ENCODE results near the gene TMEM235. TPM values are rescaled to one million over a fixed set of nuclear protein-coding genes. Genes with fewer than 3 reads are reported as not detected.

Gene TMEM235
- total and polyA plus RNA-seq, 10 donors: not detected

- peaks cover 8 to 87% (median 45%) of the 10 kb centered on the region in 6 donors for H3K4me1 ChIP-seq
Observed at GRCh38 chr17:78268191-78268874, 36.9 kb downstream of the TMEM235 start.

GRCh38 chr17:78268951-78269905 is 37.8 kb downstream of the TMEM235 start:
- Histone ChIP-seq H3K4me3 (no peak overlapping the region), H3K4me1 (peaks cover 3 to 78% (median 37%) of the 10 kb centered on the region in 6 donors), H3K9me3 (no peaks in the 10 kb centered on the region), H3K36me3 (no peaks in the 10 kb centered on the region), H3K27ac (peak overlapping the region in 3 of 8 donors; percentile 23 to 56 (median 32)), H3K27me3 (replicated peaks in 1 of 7) (peaks cover 0 to 57% (median 3%) of the 10 kb centered on the region in 7 donors)
- 62 to 79% (median 71%) methylated on average over 29 to 34 of the region's 34 CpGs for WGBS, 5 donors
- no peak for TF ChIP-seq CTCF (IDR thresholded peaks at IDR 0.05 in 8 of 11, conservative IDR thresholded peaks at IDR 0.05 in 3 of 11)
- peak in 1 of 3 donors; percentile 20 for TF ChIP-seq POLR2AphosphoS5 (IDR thresholded peaks at IDR 0.05)
- intact Hi-C loops (cut with DNase I; ENCODE audit: low total_unique reads): no loop called here
- no peak for DNase-seq

More at GRCh38 chr17:78268191-78268874, 36.9 kb downstream of the TMEM235 start:
- Histone ChIP-seq H3K27me3 (replicated peaks in 1 of 7) (peaks cover 0 to 51% (median 0%) of the 10 kb centered on the region in 7 donors), H3K36me3 (no peaks in the 10 kb centered on the region), H3K9me3 (no peaks in the 10 kb centered on the region), H3K27ac (no peak overlapping the region), H3K4me3 (no peak overlapping the region)
- 64 to 81% (median 74%) methylated on average over 14 to 24 of the region's 24 CpGs for WGBS, 5 donors
- no peak for TF ChIP-seq CTCF (IDR thresholded peaks at IDR 0.05 in 8 of 11, conservative IDR thresholded peaks at IDR 0.05 in 3 of 11)
- no peak for TF ChIP-seq POLR2A (IDR thresholded peaks at IDR 0.05)
- TF ChIP-seq POLR2AphosphoS5 (IDR thresholded peaks at IDR 0.05): no peak
- intact Hi-C loops (cut with DNase I; ENCODE audit: low total_unique reads): no loop called here
- no peak for DNase-seq

- Histone ChIP-seq H3K4me3 (no peak overlapping the region), H3K27ac (peak overlapping the region in 4 of 8 donors; percentile 15 to 56 (median 28)), H3K36me3 (no peaks in the 10 kb centered on the region), H3K4me1 (peaks cover 3 to 78% (median 37%) of the 10 kb centered on the region in 6 donors), H3K9me3 (no peaks in the 10 kb centered on the region), H3K27me3 (replicated peaks in 1 of 7) (peaks cover 0 to 57% (median 3%) of the 10 kb centered on the region in 7 donors)
- DNase-seq: no peak
- no peak for TF ChIP-seq POLR2A (IDR thresholded peaks at IDR 0.05)
- no peak for TF ChIP-seq CTCF (IDR thresholded peaks at IDR 0.05 in 8 of 11, conservative IDR thresholded peaks at IDR 0.05 in 3 of 11)
- TF ChIP-seq POLR2AphosphoS5 (IDR thresholded peaks at IDR 0.05): no peak
- intact Hi-C loops (cut with DNase I; ENCODE audit: low total_unique reads): no loop called here
- 76 to 85% (median 81%) methylated on average over 8 of the region's 8 CpGs for WGBS, 5 donors
Observed at GRCh38 chr17:78269955-78270381, 38.5 kb downstream of the TMEM235 start.
